Measurements from ENCODE around the gene AK8. TPM values are rescaled to one million over a fixed set of nuclear protein-coding genes. Genes with fewer than 3 reads are reported as not detected.
A peak's percentile ranks its signal among the peaks of the same experiment; 100 is the strongest.

The AK8 gene
- total RNA-seq, 2 donors from 2014 or later, result 0.19 TPM; not detected in 1

- TF ChIP-seq, protein P1, sequence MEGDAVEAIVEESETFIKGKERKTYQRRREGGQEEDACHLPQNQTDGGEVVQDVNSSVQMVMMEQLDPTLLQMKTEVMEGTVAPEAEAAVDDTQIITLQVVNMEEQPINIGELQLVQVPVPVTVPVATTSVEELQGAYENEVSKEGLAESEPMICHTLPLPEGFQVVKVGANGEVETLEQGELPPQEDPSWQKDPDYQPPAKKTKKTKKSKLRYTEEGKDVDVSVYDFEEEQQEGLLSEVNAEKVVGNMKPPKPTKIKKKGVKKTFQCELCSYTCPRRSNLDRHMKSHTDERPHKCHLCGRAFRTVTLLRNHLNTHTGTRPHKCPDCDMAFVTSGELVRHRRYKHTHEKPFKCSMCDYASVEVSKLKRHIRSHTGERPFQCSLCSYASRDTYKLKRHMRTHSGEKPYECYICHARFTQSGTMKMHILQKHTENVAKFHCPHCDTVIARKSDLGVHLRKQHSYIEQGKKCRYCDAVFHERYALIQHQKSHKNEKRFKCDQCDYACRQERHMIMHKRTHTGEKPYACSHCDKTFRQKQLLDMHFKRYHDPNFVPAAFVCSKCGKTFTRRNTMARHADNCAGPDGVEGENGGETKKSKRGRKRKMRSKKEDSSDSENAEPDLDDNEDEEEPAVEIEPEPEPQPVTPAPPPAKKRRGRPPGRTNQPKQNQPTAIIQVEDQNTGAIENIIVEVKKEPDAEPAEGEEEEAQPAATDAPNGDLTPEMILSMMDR (IDR thresholded peaks at IDR 0.05), result no peak
Measured at GRCh38 chr9:132793606-132794580, 84.2 kb downstream of the AK8 start.

DNA sequence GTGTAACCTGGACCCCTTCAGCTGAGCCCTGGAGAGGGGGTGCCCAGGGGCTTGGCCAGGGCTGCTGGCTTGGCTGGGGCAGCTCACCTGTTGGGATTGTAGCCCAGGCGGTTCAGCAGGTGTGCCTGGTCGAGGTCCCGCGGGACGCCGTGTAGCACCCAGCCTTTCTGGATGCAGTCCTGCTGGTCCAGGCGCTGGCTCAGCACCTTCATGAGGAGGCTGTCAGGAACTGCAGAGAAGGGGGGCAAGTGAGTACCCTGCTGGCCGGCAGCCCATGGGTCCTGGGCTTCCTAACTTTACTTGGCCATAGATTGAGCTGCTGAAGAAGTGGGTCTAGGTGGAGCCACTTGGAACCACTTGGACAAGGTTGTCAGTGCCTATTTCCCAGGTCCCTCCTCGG, 85.5 kb downstream of the AK8 start:
- TF ChIP-seq, protein P1 (IDR thresholded peaks at IDR 0.05), result no peak
- H3K4me3 ChIP-seq, result no peak overlapping the region
- H3K4me1 ChIP-seq, result peaks cover 0 to under 1% of the 10 kb centered on the region in 2 donors
- no peak overlapping the region for H3K27ac ChIP-seq
- H3K9me3 ChIP-seq, result peaks cover 0 to 7% of the 10 kb centered on the region in 2 donors
- no peaks in the 10 kb centered on the region for H3K36me3 ChIP-seq
- H3K27me3 ChIP-seq, result no peaks in the 10 kb centered on the region
- DNase-seq (ENCODE audit: low spot score), result no peak

More at GRCh38 chr9:132793606-132794580, 84.2 kb downstream of the AK8 start:
- no peaks in the 10 kb centered on the region for H3K27me3 ChIP-seq
- no peak overlapping the region for H3K4me3 ChIP-seq
- DNase-seq (ENCODE audit: low spot score), result no peak
- no peak overlapping the region for H3K27ac ChIP-seq
- H3K9me3 ChIP-seq, result no peaks in the 10 kb centered on the region
- H3K36me3 ChIP-seq, result no peaks in the 10 kb centered on the region
- H3K4me1 ChIP-seq, result peaks cover 0 to 14% of the 10 kb centered on the region in 2 donors

DNA sequence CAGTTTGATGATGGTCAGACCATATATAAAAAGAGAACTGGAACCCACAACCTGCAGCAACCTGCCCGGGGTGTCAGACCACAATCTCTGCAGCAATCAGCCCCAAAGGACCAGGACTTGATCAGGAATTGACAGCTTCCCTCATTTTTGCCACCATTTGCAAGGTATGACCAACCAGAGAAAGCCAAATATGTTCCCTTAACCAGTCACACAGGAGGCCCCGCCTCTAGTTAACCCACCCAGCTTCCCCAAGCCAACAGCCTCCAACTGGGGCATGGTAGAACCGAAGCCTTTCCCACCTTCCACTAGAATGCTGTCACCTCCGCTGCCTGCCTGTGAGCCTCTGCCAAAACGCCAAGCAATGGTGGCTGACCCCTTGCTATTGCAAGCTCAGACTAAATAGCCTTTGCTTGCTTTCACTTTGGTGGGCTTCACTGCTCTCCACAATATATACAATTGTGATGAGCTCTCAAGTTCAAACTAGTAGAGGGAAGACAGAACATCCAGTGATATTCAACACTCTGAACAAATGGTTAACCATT, 86.3 kb downstream of the AK8 start:
- TF ChIP-seq, protein P1 (IDR thresholded peaks at IDR 0.05), result no peak
- Histone ChIP-seq H3K27me3 (no peaks in the 10 kb centered on the region), H3K4me1 (no peaks in the 10 kb centered on the region), H3K9me3 (peaks cover 0 to 7% of the 10 kb centered on the region in 2 donors), H3K4me3 (no peak overlapping the region), H3K36me3 (no peaks in the 10 kb centered on the region), H3K27ac (no peak overlapping the region)
- DNase-seq (ENCODE audit: low spot score), result peak; percentile 28

GRCh38 chr9:132789719-132790118, 88.4 kb downstream of the AK8 start:
- peaks cover 0 to 7% of the 10 kb centered on the region in 2 donors for H3K9me3 ChIP-seq
- TF ChIP-seq, protein P1 (IDR thresholded peaks at IDR 0.05), result no peak
- H3K27me3 ChIP-seq, result no peaks in the 10 kb centered on the region
- H3K4me1 ChIP-seq, result no peaks in the 10 kb centered on the region
- no peaks in the 10 kb centered on the region for H3K36me3 ChIP-seq
- H3K27ac ChIP-seq, result no peak overlapping the region
- no peak overlapping the region for H3K4me3 ChIP-seq
- DNase-seq (ENCODE audit: low spot score), result no peak

DNA sequence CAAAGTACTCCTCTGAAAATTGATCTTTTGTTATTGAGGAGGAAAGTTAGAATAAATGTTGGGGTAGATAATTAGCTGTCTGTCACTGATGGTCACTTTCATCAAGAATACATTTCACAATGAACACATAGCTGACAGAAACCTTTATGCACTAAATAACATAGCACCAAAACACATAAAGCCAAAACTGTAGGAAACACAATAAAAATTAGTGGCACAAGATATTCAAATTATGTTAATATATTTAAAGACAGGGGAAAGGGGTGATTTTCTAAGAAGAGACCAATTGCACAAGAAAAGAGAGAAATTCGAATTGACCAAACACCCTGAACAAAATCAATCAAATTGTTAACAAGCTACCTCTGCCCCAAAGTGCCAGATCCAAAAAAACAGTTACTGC, 89.7 kb downstream of the AK8 start:
- Histone ChIP-seq H3K9me3 (peaks cover 0 to 7% of the 10 kb centered on the region in 2 donors), H3K27me3 (no peaks in the 10 kb centered on the region), H3K4me1 (no peaks in the 10 kb centered on the region), H3K36me3 (no peaks in the 10 kb centered on the region), H3K4me3 (no peak overlapping the region), H3K27ac (no peak overlapping the region)
- DNase-seq (ENCODE audit: low spot score), result no peak
- TF ChIP-seq, protein P1 (IDR thresholded peaks at IDR 0.05), result no peak
